Purkinje cell (primary cell): ENCODE data around the gene NIFK. TPM values are rescaled to one million over a fixed set of nuclear protein-coding genes. Genes with fewer than 3 reads are reported as not detected.

ENCODE experiments used
- polyA plus RNA-seq: library from polyadenylated mRNA; unstranded; fragments of >200 nt; fragmentation: Nextera tagmentation; gene quantifications from 2 replicates; pipeline ENCODE4 v1.2.1, GENCODE V29; 2014

The NIFK gene
- 51.7 and 89.6 TPM in 2 replicates for polyA plus RNA-seq

DNA sequence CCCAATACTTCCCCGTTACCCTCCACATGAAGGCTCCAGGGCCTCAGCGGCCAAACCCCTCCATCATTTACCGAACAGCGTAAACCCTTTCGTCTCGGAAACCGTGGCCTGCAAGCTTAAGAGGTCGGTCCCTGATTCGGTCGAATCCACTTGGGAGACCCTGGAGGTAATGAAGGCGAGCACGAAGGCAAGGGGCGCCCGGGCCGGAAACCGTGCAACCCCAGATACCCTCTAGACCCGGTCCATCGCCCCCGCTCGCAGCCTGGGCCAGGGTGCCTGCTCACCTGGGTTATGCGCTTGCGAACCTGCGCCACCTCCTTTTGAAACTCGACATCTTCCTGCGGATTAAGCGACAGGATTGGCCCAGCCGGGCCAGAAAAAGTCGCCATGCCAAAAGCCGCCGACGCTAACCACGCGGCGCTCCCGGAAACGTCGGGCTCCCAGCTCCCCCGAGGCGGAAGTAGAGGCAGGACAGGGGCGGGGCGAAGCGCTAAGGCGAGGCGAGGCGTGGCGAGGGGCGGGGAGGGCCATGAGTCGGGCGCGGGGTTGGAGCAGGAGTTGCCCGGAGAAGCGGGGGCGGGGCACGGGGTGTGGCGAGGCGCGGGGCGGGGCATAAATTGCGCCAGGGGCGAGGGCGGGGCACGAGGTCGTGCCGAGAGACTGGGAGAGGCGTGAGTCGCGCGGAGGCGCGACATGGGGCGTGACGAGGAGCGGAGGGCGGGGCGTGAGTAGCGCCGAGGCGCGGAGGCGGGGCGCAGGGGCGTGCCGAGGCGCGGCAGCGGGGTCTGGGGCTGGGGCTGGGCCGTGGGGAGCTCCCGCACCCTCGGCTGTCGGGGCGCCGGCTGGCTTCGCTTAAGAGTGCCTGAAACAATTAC is at the start of gene NIFK:
TSS of gene NIFK (minus strand) at position 414 of the 875 bp plus-strand sequence. CDS start at position 389, 25 bp downstream.

DNA sequence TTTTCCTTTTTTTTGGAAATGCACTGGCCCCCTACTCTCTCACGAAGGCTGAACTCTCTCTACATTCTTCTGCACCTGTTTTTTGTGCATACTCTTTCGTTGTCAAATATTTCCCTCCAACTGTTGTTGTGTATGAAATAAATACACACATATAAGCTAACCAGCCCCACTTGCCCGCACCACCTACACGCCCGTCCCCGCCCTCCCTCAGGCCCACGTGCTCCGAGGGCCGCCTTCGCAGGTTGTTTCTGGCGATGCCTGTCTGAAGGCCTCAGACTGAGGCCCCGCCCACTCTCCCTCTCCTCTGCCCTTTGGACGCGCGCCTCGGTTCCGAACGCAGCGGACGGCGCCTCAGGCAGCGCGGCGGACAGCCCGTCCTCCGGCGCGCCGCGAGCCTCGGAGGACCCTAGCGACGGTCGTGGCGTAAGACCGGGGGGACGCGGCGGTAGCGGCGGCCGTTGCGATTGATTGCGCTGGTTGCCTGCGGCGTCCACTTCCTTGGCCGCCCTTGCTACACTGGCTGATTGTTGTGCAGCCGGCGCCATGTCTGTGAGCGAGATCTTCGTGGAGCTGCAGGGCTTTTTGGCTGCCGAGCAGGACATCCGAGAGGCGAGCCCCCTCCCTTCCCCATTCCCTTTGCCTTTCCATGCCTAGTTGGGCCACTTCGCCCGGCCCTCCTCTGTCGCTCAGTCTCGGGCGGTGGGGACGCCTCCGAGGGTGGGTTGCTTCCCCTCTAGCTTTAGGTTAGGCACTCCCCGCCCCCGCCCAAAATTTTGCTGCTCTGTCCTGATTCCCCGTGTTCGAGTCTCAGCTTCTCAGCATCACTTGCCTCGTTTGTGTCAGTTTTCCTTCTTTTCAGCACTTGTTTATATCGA is 18.8 kb upstream of the NIFK start, which contains the start of gene TSN:
TSS of gene TSN (plus strand) at position 415 of the 875 bp plus-strand sequence. CDS start at position 544, 129 bp downstream.

Other genes starting within 250 kb of the NIFK start
- gene RNU4ATAC, start 206.0 kb downstream of the NIFK start, polyA plus RNA-seq = not detected in 2 replicates
- 210 and 282 TPM in 2 replicates for gene CLASP1, start 87.4 kb downstream of the NIFK start, polyA plus RNA-seq
- gene TSN, start 18.8 kb upstream of the NIFK start, polyA plus RNA-seq = 33.7 and 38.7 TPM in 2 replicates